ENCODE data around the gene UMODL1.
"Not testable (repeated sequence)": the region's sequence is repeated elsewhere in the genome, so short reads cannot be mapped to it uniquely, and the experiment has no call there.

UMODL1 gene

GRCh38 chr21:42061195-42061985, 9.7 kb upstream of the UMODL1 start:
- DNase-seq (ENCODE audit: low spot score), result no peak

- DNase-seq (ENCODE audit: low spot score), result no peak
Observed at GRCh38 chr21:42061986-42062235, 9.2 kb upstream of the UMODL1 start.

DNA sequence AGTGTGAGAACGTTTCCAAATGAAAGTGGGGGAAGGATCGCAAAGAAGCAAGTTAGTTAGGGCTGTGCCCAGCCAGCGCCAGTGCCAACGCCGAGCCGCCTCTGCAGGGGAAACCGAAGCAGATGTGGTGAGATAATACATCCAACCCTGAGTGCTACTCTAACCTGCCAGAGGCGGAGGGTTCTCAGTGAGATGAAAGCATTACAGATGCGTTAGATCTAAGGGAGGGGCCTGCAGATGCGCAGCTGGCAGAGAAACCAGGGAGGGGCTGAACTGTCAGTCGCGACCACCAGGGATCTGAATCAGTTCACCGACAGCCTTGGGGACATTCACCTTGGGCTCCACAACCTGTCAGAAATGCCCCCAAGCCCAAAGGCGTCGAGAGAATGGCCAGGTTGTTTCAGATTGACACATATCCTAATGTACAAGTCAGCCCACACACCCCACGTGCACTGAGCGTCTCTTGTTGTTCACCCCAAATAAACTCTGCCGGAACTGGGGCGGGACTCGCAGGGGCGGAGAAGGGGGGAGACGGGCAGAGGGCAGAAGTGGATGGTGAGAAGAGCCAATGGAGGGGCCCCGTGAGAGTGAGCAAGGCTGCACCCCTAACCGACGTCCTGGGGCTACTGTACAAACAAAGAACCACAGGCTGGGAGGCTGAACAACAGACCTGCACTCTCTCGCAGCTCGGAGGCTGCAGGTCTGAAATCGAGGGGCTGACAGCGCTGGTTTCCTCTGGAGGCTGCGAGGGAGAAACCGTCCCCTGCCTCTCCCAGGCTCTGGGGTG, 8.7 kb upstream of the UMODL1 start:
- DNase-seq (ENCODE audit: low spot score), result no peak

DNA sequence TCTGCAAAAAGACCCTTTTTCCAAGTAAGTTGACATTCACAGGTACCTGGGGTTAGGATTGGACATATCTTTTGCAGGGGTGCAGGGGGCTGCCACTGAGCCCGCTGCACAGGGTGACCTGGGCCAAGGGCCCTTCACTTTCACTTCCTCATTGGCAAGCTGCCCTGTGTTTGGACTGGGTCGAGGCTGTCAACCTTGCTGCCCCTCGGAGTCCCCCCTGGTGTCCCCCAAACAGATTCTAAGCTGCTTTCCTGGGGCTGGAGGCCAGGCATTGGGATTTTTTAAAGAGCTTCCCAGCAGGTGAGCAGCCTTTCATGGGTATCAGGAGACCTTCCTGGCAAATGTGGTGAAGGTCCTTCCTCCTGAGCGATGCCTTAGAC, 7.9 kb upstream of the UMODL1 start:
- DNase-seq (ENCODE audit: low spot score), result no peak

DNA sequence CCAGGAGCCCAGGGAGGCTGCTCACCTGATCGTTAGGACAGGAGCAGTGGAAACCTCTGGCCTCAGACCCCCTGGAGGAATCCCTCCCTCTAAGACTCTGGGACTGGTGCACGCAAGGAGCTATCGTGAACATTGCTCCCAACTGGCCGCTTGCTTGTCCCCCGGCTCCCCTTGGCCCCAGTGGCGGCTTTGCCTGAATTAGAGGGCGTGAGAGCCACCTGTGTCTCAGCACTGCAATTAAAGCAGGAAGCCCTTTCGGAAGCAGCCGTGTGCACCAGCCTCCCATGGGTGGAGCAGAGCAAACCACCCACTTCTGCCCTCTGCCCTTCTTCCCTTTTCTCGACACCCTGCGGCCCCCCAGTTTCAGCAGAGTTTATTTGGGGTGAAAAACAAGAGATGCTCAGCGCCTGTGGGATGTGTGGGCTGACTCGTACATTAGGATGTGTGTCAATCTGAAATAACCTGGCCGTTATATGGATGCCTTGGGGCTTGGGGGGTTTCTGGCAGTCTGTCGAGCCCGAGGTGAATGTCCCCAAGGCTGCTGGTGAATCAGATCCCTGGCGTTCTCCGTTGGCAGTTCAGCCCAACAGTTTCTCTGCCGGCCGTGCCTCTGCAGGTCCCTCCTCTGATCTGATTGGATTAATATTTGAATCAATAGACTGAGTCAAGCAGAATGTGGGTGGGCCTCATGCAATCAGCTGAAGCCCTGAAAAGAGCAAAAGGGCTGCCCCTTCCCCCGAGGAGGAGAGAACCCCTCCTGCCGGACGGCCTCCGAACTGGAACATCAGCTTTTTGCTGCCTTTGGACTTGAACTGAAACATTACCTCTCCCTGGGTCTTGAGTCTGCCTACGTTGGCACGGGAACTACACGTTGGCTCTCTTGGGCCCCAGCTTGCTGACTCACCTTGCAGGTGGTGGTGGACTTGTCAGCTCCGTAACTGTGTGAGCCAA, 7.3 kb upstream of the UMODL1 start:
- DNase-seq (ENCODE audit: low spot score), result no peak

GRCh38 chr21:42066521-42066920, 4.6 kb upstream of the UMODL1 start:
- no peak for DNase-seq (ENCODE audit: low spot score)

DNA sequence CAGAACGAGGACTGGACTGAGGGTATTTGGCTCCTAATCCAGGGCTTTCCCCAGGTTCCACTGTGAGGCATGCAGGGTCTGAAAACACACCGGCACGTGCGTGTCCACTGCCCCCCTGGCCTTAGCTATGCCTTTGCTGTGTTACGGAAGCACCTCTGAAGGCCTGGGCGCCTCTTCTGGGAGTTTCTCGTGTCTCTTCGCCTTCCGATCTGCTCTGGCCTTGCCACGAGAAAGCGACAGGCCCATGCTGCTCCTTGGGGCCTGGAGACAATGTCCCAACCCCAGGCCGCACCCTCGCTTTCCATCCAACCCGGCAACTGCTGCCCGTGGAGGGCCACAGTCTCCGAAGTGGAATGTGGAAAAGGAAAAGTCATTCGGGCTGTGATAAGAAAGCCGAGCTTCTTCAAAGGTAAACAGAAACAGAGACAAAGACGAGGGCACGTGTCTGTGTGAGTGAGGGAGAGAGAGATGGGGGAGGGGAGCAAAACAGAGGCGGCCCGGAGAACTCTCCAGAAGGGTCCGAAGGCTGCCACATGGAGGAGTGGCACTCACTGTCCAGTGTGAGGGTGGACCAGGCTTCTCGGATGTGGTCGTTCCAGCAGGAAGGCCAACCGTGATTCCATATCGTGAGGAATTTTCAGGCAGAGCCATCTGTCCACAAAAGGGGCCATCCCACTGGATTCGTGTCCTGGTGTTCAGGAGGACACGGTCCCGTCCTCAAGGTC, 3.4 kb upstream of the UMODL1 start:
- DNase-seq (ENCODE audit: low spot score), result no peak

GRCh38 chr21:42068256-42068545, 2.9 kb upstream of the UMODL1 start:
- DNase-seq (ENCODE audit: low spot score), result no peak

GRCh38 chr21:42068592-42068991, 2.5 kb upstream of the UMODL1 start:
- DNase-seq (ENCODE audit: low spot score), result no peak

- no peak for DNase-seq (ENCODE audit: low spot score)
Observed at GRCh38 chr21:42069327-42069726, 1.8 kb upstream of the UMODL1 start.

DNA sequence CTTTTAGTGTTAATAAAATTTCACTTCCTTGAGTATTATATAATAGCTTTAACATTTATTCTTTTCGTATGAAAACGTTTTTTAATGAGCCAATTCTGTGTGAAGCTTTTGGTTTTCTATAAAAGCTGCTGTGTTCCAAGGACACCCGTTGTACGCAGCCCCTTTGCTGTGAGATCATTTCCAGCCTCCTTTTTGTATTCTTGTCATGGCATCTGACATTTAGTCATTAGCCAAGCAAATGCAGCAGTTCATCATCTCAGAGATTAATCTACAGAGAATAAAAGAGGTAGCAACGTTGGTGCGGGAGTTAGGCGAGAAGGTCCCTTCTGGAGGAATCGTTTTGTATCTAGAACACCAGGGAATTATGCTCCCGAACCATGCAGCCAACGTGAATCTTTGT, 1.3 kb upstream of the UMODL1 start:
- no peak for DNase-seq (ENCODE audit: low spot score)

- DNase-seq (ENCODE audit: low spot score), result no peak
Observed at GRCh38 chr21:42073145-42074099, 2.3 kb downstream of the UMODL1 start.

GRCh38 chr21:42075686-42076471, 4.8 kb downstream of the UMODL1 start:
- DNase-seq (ENCODE audit: low spot score), result no peak

DNA sequence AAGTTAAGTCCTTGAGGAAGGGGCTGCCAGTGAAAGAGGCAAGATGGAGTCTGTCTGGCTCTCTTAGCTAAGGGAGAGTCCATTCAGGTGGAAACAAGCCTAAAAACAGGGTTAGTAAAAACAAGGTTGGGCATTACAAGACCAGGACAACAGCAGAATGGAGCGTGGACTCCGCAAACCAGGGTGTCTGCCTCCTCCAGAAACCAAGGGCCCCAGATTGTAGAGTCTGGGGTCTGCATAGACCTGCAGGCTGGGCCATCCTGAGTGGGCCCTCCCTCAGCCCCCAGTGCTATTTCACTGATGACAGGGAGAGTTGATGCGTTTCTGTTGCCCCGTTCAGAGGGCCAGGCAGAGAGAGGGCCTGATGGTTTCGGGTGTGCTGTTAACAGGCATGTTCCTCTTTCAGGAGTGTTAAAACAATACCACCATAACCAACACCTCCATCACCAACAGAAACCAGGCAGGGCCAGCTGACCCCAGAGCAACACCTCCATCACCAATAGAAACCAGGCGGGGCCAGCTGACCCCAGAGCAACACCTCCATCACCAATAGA, 6.6 kb downstream of the UMODL1 start:
- DNase-seq (ENCODE audit: low spot score), result not testable (repeated sequence)

DNA sequence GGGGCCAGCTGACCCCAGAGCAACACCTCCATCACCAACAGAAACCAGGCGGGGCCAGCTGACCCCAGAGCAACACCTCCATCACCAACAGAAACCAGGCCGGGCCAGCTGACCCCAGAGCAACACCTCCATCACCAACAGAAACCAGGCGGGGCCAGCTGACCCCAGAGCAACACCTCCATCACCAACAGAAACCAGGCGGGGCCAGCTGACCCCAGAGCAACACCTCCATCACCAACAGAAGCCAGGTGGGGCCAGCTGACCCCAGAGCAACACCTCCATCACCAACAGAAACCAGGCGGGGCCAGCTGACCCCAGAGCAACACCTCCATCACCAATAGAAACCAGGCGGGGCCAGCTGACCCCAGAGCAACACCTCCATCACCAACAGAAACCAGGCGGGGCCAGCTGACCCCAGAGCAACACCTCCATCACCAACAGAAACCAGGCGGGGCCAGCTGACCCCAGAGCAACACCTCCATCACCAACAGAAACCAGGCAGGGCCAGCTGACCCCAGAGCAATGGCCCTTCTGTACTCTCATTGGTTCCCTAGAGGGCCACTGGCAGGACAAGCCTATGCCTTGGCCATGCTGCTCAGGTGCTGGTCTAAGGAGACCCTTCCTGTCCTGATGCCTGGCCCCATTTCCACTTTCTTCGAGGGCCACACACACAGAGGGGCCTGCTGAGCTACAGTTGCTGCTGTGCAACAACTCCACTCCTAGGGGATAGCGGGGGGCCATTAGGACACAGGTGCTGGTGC, 7.3 kb downstream of the UMODL1 start:
- not testable (repeated sequence) for DNase-seq (ENCODE audit: low spot score)

DNA sequence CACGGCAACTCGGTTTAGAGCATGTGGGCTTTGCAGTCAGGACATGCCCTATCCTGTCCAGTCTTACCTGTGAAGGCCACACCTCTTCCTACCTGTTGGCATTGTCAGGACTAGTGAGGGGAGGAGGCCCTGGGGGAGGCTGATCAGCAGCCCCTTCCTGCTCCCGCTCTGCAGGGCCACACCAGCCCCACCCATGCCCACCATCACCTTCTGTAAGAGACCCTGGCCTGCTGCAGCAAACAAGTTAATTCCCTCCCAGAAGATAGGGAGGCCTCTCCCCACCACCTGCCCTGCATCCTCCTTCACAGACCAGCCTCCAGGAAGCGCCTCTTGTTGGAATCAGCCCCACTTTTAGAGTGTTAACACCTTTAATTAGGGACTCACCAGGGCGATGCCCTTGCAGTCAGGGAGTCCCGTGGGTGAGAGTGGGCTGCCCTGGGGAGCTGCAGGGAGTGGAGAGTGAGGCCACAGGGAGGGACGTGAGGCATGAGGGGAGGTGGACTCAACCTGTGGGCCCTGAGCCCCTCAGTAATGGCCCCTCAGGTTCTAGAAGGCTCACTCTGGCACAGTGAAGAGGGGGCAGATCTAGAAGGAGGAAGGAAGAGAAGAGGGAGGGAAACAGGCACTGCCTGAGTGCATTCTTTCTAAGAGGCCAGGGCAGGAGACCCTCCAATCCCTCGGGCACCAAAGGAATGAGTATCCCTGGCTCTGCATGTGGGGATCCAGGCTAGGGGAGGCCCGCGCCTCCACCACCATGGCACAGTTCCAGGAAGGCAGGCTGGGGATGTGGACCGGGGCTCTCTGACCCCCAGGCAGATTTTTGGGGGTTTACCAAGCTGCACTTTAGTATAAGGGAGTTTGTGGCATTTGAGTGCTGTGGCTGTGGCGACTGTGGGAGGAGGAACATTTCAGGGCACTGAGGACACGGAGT, 8.2 kb downstream of the UMODL1 start:
- no peak for DNase-seq (ENCODE audit: low spot score)

DNA sequence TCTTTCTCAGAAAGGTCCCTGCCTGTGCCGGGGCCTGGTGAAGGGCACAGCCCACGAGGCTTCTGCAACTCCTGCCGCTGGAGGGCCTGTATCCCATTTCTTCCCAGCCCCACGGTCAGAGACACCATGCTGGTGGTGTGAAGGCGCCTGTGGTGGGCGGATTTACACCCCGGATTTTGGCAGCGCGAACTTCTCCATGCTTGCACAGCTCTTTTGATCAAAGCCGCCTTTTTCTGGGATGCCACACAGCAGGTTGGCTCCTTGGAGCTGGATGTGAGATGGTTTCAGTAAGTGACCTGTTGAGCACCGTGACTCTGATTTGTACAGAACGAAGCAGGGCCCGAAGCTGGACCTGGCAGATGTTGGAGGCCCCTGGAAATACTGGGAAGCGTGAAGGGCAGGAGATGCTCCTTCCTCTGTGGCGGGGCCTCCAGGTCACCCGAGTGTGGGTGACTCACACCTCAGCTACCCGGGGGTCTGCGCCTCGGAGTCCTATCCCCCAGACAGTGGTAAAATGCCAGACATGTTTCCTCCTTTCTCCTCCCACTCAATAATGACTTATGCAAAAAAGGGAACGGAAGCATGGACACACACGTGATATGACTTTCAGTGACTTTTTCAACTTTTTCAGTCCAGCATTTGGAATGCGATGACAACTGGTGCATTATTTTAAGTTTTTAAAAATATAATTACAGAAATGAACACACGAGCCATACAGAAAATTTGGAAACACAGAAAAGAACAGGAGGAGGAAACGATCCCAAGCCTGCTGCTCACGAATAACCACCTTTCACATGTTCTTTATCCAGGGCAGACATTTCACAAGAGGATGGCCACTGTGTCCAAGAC, 9.0 kb downstream of the UMODL1 start:
- no peak for DNase-seq (ENCODE audit: low spot score)
